NCI-H1694 (cell line): ENCODE measurements around the gene RAB32.
"Not testable (repeated sequence)": the region's sequence is repeated elsewhere in the genome, so short reads cannot be mapped to it uniquely, and the experiment has no call there.

ENCODE experiments used
- DNase-seq: peaks from one replicate; lab custom pipeline; 2025; lab: John Stamatoyannopoulos, UW

RAB32 gene

DNA sequence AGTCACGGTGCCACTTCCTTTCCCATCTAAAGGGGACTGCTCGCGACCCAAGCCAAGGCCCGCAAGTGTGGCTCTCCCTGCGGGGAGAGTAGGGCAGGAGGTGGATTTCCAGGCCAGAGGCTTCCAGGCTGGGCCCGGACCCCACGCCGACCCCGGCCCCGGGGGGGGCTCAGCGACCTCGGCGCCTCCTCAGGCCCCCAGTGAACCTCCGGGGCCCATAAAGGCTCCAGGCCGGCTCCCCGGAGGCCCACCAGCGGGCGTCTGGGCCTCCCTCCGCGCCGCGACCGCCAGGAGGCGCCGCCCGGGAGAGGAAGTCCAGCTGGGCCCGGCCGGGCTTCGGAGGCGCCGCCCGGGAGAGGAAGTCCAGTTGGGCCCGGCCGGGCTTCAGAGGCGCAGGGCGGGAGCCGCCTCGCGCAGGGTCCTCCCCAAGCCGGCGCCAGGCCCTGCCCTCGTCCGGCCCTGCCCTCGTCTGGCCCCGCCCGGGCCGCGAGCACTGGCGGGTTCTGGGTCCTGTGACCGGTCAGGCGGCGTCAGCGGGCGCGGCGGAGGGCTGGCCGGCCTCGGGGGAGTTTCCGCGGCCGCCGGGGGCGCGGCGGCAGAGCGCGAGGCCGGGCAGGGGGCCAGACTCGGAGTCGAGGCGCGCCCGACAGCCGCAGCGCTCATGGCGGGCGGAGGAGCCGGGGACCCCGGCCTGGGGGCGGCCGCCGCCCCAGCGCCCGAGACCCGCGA lies at the start of gene RAB32:
TSS of gene RAB32 (plus strand) at position 623 of the 729 bp plus-strand sequence. CDS start at position 662, 39 bp downstream.
- DNase-seq: no peak

DNA sequence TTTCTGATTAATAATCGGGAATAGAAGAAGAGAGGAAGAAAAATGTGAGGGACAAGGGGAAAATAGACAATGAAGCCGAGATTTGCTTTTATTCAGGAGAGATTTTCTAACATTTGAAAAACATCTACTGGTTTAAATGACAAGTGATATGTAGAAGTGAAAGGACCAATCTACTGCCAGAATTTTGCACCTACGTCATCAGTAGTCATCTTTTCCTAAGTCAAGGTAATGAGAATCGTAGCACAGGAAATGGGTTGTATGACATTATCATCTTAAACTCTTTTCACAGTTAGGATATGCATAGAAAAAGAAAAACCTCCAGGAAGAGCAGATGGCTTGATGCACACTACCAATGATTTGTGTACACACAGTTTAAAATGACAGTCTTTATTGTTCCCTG lies 45.3 kb upstream of the RAB32 start:
- DNase-seq: no peak

DNA sequence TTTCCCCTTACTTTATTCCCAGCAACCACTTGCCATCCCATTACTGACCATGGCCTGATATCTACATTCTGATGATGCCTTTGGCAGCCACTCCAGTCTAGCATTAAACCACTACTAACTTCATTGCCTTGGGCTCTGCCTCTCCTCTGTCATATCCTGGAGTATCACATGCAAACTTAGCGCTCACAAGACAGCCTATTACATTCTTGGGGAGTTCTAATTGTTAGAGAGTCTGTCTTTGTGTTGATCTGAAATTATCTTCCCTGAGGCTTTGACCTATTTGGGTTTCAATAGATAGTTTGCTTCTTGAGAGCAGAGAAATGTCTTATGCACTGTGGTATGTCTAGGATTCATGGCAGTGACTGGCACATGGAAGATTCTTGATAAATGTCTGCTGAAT lies 40.5 kb upstream of the RAB32 start:
- DNase-seq: no peak

DNA sequence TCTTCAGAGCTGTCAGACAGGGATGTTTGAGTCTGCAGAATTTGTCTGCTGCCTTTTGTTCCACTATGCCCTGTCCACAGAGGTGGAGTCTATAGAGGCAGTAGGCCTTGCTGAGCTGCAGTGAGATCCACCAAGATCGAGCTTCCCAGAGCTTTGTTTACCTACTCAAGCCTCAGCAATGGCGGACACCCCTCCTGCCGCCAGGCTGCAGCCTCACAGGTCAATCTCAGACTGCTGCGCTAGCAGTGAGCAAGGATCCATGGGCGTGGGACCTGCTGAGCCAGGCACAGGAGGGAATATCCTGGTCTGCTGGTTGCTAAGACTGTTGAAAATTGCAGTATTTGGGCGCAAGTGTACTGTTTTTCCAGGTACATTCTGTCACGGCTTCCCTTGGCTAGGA lies 28.4 kb upstream of the RAB32 start:
- DNase-seq: no peak

DNA sequence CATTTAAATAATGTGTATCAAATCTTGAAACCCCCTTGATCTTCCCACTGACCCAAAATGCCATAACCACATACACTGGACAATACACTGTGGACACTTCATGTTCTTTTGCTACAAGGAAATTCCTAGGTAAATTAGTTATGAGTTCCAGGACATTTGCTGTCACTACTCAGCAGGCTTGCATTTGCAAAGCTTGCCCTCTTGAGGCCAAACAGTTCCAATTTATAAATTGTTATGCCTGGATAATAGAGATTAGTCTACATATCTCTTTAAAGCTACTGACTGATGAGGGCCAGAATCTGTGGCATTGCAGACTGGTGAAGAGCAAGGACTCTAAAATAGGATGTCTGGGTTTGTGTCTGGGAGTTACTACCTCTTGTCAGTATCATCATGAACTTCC lies 17.4 kb upstream of the RAB32 start:
- DNase-seq: no peak

DNA sequence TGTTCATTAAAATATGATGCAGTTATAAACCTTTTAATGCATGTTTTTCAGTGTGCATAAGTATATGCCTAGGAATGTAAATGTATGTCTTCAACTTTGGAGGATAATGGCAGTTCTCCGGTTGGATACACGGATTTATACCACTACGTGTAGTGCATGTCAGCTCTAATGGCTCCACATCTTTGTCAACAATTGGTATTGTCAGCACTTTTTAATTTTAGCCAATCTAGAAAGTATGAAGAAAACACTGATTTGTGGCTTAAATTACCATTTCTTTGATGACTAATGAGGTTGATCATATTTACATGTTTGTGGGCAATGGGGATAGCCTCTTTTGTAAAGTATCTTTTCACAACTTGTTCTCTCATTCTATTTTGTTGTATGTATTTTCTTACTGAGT lies 10.9 kb upstream of the RAB32 start:
- DNase-seq: no peak

DNA sequence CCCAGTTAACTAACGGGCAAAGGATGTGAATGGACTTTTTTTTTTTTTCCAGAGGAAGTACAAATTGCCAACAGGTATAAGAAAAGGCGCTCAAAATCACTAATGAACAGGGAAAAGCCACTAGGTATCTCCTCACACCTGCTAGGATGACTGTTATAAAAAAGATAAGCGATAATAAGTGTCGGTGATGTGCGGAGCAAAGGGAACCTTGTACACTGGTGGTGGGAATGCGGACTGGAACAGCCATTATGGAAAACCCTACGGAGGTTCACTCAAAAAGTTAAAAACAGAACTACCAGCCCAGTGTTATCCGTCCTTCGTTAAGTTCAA lies 787 bp upstream of the RAB32 start:
- DNase-seq: no peak

DNA sequence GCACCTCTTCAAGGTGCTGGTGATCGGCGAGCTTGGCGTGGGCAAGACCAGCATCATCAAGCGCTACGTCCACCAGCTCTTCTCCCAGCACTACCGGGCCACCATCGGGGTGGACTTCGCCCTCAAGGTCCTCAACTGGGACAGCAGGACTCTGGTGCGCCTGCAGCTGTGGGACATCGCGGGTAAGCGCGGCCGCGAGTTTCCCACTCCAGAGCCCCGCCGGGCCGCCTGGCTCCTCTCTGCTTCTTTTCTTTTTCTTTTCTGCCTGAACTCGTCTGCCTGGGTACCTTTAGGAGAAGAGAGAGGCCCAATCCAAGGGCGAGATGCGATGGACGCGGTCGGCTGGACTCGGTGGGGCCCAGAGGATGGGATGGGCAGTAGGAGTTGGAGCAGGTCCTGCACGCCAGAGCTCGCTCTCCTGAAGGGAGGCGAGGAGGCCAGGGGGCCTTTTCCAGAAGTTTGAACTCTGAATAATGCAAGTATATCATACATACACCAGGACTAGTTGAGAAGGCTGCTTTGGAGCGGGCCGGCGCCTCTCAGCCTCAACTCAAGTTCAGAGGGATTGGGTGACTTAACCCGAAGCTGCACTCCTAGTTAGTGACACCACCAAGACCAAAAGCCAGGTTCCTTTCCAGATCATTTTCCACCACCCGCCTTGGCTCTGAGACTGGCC lies 445 bp downstream of the RAB32 start:
- DNase-seq: no peak

DNA sequence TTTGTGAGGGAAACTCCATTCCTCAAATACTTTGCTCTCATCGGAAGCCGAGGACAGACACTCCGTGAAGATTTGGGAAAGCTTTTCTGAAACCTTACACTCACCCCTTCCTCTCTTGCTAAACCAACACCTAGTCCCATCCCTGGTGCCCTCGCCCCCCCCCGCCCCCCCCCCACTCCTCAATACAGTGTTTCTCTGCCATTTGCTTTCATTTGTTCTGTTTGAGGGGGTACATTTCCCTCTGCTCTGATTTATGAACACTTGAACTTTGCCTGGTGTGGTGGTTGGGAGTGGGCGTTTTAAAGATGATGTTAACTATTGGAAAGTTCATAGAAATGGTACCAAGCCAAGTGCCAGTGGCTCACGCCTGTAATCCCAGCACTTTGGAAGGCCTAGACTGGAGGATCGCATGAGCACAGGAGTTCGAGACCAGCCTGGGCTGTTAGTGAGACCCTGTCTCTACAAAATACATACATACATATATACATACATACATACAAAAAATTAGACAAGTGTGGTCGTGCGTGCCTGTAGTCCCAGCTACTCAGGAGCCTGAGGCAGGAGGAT lies 1.1 kb downstream of the RAB32 start:
- DNase-seq: no peak

DNA sequence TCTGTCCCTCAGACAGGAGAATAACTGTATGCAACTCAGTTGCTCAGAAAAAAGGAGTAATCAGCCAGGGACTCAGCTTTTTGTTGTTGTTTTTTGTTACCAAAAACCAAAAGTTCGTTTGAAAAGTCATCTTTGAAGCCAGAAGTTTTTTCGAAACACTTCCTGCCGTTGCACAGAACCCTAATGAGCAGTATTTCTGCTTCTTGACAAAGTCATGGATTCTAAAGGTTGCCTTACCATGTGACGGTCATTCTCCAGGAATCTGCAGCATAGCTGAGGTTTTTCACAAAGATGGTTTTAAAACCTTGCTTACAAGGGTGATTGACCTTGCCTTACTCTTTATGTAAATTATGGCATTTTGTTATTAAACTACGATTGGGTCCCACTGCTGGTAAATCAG lies 1.9 kb downstream of the RAB32 start:
- no peak for DNase-seq

DNA sequence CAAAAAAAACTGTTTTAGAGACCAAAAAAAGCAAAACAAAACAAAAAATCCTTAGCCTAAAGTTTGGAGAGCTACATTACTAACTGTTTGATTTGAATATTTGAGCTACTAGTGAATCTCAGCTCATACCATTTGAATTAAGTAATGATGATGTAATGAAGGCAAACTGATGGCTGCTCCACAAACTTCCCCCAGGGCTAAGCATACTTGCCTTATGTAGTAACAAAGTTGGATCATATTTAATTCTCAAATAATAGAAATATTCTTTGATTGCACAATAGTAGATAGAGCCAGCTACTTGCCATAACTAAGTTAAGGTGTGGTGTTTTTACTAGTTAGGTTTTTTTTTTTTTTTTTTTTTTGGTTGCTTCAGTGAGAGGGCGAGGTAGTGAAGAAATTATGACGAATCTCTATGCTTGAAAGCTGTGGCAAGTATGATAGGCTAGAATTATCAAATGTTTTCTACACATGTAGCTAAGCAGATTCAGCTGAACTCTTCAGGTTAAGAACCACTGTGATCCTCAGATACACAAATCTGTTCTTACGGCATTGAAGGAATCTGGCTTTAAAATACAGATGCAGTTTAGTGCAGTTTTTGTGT lies 2.9 kb downstream of the RAB32 start:
- no peak for DNase-seq

DNA sequence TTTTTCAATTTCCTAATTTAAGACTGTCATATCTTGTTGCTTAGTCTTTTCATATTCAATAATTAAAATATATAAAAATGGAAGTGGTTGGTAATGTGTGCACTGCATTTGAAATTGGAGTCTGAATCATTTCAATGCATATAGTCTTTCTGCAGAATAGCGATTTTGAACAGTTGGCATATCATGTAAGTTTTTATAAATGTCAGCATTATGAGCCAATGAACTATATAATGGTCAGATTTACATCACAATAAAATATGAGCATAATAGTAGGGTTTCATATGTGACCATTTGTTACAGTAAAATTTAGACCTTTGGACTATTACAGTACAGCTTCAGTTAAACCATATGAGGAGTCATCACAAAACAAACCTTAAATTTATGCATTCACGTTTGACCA lies 4.3 kb downstream of the RAB32 start:
- no peak for DNase-seq

DNA sequence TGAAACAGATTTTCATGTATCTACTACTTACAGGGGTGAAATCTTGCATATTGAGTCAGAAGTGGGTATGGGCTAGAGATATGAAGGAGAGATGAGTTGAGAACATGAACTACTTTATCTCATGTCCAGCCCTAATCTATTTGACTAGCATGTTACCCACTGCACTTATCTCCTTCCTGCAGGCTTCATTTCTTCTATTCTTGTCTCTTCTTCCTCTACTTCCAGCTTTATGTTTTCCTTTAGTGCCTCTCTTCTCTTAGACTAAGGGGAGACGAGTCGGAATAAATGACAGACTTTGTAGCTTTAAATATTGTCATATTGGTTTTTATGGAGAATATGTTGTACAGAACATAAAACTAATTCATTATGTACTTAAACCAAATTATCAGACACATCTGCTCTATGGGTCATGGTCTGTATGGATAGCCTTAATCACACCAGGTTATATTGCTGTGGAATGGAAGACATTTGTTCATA lies 5.3 kb downstream of the RAB32 start:
- DNase-seq: no peak

DNA sequence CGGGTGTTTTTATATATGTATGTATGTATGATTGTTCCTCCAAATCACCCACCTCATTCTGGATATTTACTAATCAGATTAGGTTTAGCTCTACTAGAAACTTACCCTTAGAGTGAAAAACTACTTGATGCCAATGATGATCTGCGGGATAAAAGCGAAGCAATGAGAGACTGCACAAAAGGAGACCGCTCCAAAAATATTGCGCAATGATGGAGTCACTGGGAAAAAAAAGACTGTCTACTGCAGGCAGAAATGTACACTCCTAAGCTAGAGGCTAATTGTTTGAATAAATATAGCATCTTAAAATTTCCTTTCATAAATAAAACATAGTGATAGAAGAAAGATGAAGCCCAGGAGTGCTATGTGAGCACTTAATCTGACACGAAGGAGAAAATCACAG lies 7.3 kb downstream of the RAB32 start:
- no peak for DNase-seq

DNA sequence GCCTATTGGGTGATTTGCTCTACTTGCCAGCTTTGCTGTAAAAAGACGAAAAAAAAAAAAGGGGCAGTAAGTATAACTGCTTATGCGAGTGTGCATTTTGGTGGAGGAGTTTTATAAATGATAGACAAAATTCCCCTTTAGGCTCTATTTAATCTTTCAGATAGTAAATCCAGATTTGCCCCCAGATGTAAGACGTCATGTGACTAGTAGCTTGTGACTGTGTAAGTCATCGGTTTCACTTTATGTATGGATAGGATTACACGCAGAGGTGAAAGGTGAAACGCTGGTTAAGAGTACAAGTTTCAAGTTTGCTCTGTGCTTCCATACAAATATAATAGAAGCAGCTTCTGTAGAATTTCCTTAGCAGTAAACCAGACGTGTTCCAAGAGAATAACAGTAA lies 7.9 kb downstream of the RAB32 start:
- no peak for DNase-seq

DNA sequence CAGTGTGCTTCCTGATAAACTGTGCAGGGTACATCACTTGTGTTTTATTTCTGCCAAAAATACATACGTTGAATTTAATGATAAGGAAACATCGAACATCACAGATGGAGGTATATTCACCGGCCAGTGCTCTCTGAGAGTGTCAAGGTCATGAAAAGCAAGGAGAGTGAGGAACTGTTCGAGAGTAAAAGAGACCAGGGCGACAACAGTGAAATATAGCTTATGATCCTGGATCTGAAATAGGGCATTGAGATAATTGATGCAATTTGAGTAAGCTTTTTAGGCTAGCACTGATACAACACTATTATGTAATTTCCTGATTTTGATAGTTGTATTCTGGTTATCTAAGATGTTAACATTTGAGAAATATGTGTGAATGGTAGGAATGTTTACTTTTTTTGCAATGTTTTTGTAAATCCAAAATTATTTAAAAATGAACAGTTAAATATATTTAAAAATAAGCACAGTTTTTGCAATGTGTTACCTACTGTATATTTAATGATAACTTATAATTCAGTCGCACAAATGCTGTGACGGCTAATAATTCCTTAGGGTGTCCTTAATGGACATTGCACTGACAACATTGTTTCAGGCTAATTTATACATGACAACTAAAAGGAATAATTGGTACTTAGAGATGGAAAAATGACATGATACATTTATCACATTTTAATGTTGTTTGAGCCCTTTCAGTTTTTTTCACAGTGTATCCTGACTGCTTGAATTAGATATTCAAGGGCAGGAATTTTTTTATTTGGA lies 9.9 kb downstream of the RAB32 start:
- no peak for DNase-seq

DNA sequence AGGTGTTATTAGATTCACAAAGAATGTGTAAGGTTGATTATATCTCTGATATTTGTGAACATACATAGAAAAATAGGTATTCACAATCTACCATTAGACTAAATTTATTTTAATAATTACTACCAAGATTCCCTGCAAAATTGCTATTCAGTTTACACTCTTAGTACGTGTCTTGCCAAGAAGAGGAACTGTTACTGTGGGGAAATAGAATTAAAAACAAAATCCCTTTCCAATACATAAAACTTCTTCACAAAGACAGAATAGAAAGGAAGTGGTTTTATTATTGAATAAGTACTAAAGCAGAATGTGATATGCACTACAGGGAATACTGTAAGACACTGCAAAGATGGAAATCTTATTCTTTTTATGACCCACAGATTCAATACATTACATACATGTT lies 17.0 kb downstream of the RAB32 start:
- DNase-seq: no peak

DNA sequence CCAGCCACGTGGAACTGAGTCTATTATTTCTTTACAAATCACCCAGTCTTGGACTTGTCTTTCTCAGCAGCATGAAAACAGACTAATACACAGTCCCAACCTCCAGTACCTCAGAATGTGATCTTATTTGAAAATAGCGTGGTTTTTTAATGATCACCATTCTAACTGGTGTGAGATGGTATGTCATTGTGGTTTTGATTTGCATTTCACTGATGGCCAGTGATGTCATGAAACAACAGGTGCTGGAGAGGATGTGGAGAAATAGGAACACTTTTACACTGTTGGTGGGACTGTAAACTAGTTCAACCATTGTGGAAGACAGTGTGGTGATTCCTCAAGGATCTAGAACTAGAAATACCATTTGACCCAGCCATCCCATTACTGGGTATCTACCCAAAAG lies 23.0 kb downstream of the RAB32 start:
- not testable (repeated sequence) for DNase-seq

DNA sequence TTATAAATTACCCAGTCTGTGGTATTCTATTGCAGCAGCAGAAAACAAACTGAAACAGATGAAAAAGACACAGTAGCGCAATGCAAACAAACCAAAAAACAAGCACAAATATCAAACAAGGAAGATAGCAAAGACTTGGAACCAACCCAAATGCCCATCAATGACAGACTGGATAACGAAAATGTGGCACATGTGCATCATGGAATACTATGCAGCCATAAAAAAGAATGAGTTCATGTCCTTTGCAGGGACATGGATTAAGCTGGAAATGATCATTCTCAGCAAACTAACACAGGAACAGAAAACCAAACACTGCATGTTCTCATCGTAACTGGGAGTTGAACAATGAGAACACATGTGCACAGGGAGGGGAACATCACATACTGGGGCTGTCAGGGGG lies 25.0 kb downstream of the RAB32 start:
- not testable (repeated sequence) for DNase-seq

DNA sequence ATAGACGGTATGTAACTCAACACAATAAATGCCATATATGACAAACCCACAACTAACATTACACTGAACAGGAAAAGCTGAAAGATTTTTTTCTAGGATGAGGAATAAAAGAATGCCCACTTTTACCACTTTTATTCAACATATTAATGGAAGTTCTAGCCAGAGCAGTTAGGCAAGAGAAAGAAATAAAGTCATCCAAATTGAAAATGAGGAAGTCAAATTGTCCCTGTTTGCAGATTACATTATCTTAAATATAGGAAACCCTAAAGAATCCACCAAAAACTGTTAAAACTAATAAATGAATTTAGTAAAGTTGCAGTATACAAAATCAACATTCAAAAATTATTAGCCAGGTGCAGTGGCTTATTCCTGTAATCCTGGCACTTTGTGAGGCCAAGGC lies 30.6 kb downstream of the RAB32 start:
- DNase-seq: no peak

DNA sequence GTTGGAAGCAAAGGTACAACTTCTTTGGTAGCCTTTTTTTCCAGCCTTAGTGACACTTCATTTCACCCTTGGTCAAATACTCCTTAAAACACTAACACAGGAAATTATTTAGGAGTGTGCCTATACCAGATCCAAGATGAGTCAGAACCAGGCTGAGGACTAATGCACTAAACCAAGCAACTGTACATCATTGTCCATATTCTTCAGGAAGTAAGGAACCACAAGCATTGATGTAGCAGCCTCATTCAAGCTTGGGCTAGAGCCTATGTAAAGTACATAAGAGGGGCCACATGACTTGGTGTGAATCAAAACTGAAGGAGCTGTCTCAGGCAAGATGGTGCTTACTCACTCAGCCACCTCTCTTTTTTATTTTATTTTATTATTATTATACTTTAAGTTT lies 34.4 kb downstream of the RAB32 start:
- DNase-seq: no peak

DNA sequence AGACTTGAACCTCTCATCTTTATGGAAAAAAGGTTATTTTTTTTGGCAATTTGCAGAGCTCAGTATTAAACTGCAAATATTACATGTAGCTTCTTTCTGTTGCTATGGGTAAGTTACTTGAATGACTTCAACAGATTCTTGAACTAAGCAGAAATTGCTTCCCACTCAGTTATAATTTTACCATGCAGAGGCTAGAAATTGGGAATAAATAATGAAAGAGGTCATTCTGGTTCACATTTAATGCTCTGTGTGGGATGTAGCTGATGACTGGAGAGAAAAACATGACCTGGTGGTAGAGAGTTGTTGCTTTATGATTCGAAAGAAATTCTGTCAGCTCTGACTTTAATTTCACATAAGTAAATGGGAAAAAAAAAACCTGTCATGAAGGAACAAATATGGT lies 38.3 kb downstream of the RAB32 start:
- no peak for DNase-seq
